Cardiac atrium fibroblast (primary cell): ENCODE measurements around the gene SIGLEC1. TPM values are rescaled to one million over a fixed set of nuclear protein-coding genes. Genes with fewer than 3 reads are reported as not detected.

Experiments
- total RNA-seq: library from RNA; depleted of rRNA; stranded (reverse); fragments of >200 nt; gene quantifications from 2 replicates; pipeline ENCODE4 v1.2.3, GENCODE V29; 2015

Gene SIGLEC1
- total RNA-seq = not detected in 2 replicates

GRCh38 chr20:3712279-3712873 is at the start of gene SIGLEC1:
TSS of gene SIGLEC1 (minus strand) at chr20:3712600. CDS start at chr20:3707128, 5,472 bp downstream.

GRCh38 chr20:3732327-3733118 is 20.1 kb upstream of the SIGLEC1 start, which contains the start of gene HSPA12B:
TSS of gene HSPA12B (plus strand) at chr20:3732685. CDS start at chr20:3738675, 5,990 bp downstream.

GRCh38 chr20:3681931-3682781 is 30.2 kb downstream of the SIGLEC1 start, which contains the start of gene ADAM33:
TSS of gene ADAM33 (minus strand) at chr20:3682010. CDS start at chr20:3682004, 6 bp downstream.

GRCh38 chr20:3663031-3663701 is 49.2 kb downstream of the SIGLEC1 start, which contains the start of gene GFRA4:
TSS of gene GFRA4 (minus strand) at chr20:3663399. CDS start at chr20:3663399, 0 bp downstream.

Other genes with a start within 250 kb of the SIGLEC1 start
- 30.3 and 38.2 TPM in 2 replicates for gene ATRN, start 241.6 kb downstream of the SIGLEC1 start, total RNA-seq
- not detected in 2 replicates for gene GFRA4, start 49.2 kb downstream of the SIGLEC1 start, total RNA-seq
- 8.4 and 11.2 TPM in 2 replicates for gene ADAM33, start 30.6 kb downstream of the SIGLEC1 start, total RNA-seq
- gene HSPA12B, start 20.1 kb upstream of the SIGLEC1 start, total RNA-seq = 0.72 and 1.1 TPM in 2 replicates
- gene ADISSP, start 55.2 kb upstream of the SIGLEC1 start, total RNA-seq = 29.4 and 33.7 TPM in 2 replicates
- gene SPEF1, start 68.8 kb upstream of the SIGLEC1 start, total RNA-seq = 0.18 TPM in 1 of 2 replicates, not detected in the other
- gene CENPB, start 74.1 kb upstream of the SIGLEC1 start, total RNA-seq = 78.6 and 85.0 TPM in 2 replicates
- gene CDC25B, start 83.7 kb upstream of the SIGLEC1 start, total RNA-seq = 48.6 and 48.8 TPM in 2 replicates
- gene AP5S1, start 107.9 kb upstream of the SIGLEC1 start, total RNA-seq = 19.9 and 22.4 TPM in 2 replicates
- gene MAVS, start 134.2 kb upstream of the SIGLEC1 start, total RNA-seq = 24.0 and 24.3 TPM in 2 replicates
- gene PANK2, start 176.8 kb upstream of the SIGLEC1 start, total RNA-seq = 27.1 and 36.0 TPM in 2 replicates